K562 (cell line): ENCODE measurements around the gene NYAP1. TPM values are rescaled to one million over a fixed set of nuclear protein-coding genes. Genes with fewer than 3 reads are reported as not detected.

Experiments
- BMI1 ChIP-seq: fragments of 150-350 bp; IDR thresholded peaks from 2 replicates; pipeline ENCODE4 v1.6.1; 2014; ENCODE audit warnings: low read length
- CBFA2T2 ChIP-seq: fragments of 450-650 bp; conservative IDR thresholded peaks from 2 replicates; pipeline ENCODE4 v1.6.1; 2017; ENCODE audit warnings: mild to moderate bottlenecking
- CGGBP1 ChIP-seq: fragments of 250-450 bp; sonication (Bioruptor Pico); IDR thresholded peaks from 2 replicates; pipeline ENCODE4 v1.9.0; 2021; ENCODE audit warnings: mild to moderate bottlenecking
- CREB1 ChIP-seq, 2 experiments: sonication (generic) in 1 of 2; formaldehyde crosslinking in 1 of 2; IDR thresholded peaks; 2 replicates each; pipeline versions ENCODE4 v1.6.1 to v1.8.0; 2012 to 2022; ENCODE audit warnings: inconsistent platforms in 1 of 2, mild to moderate bottlenecking in 1 of 2, missing genetic modification reagents in 1 of 2, moderate library complexity in 1 of 2
- DMBX1 ChIP-seq: fragments of 250-450 bp; sonication (Bioruptor Pico); IDR thresholded peaks from 2 replicates; pipeline ENCODE4 v1.8.0; 2022; ENCODE audit warnings: inconsistent platforms, mild to moderate bottlenecking, moderate library complexity, borderline replicate concordance
- ETS2 ChIP-seq: IDR thresholded peaks from 2 replicates; pipeline ENCODE4 v1.6.1; 2016; ENCODE audit warnings: borderline replicate concordance, missing genetic modification characterization, mild to moderate bottlenecking, moderate library complexity, missing compliant biosample characterization; ENCODE audit not compliant: poor library complexity, severe bottlenecking
- HNRNPH1 ChIP-seq: fragments of 200-400 bp; formaldehyde crosslinking; optimal IDR thresholded peaks from 2 replicates; pipeline ENCODE3; 2017; ENCODE audit warnings: low read depth, mild to moderate bottlenecking, low read length, moderate library complexity
- HSF4 ChIP-seq: fragments of 250-450 bp; sonication (Bioruptor Pico); IDR thresholded peaks from 2 replicates; pipeline ENCODE4 v2.1.2; 2022; ENCODE audit warnings: mild to moderate bottlenecking, moderate library complexity, borderline replicate concordance
- KAT2B ChIP-seq: IDR thresholded peaks from one replicate; pipeline ENCODE4 v1.6.1; 2012; ENCODE audit warnings: low read depth, mild to moderate bottlenecking, control low read depth, inconsistent platforms, low read length, moderate library complexity
- MAFF ChIP-seq: IDR thresholded peaks from 2 replicates; pipeline ENCODE4 v1.6.1; 2012; ENCODE audit warnings: low read length, improper control_type of control experiment
- PML ChIP-seq: IDR thresholded peaks from 2 replicates; pipeline ENCODE4 v1.6.1; 2012; ENCODE audit warnings: low read length, inconsistent platforms
- PRMT5 ChIP-seq: sonication (generic); formaldehyde crosslinking; IDR thresholded peaks from 2 replicates; pipeline ENCODE4 v1.5.0; 2020; ENCODE audit warnings: missing genetic modification reagents
- PURB ChIP-seq: sonication (generic); formaldehyde crosslinking; IDR thresholded peaks from 2 replicates; pipeline ENCODE4 v1.9.0; 2021; ENCODE audit warnings: low read depth, mild to moderate bottlenecking, missing genetic modification reagents
- RBBP5 ChIP-seq: fragments of 200-600 bp; sonication (generic); IDR thresholded peaks from 2 replicates; pipeline ENCODE4 v1.6.1; 2012; ENCODE audit warnings: borderline replicate concordance, mild to moderate bottlenecking, low read length, control low read depth, inconsistent platforms; ENCODE audit not compliant: insufficient read depth, poor library complexity, severe bottlenecking
- RBM15 ChIP-seq: fragments of 200-400 bp; formaldehyde crosslinking; IDR thresholded peaks from 2 replicates; pipeline ENCODE4 v1.6.1; 2018; ENCODE audit warnings: mild to moderate bottlenecking, low read length, moderate library complexity; ENCODE audit not compliant: insufficient read depth
- RHOXF2B ChIP-seq: fragments of 250-450 bp; sonication (Bioruptor Pico); conservative IDR thresholded peaks from 2 replicates; pipeline ENCODE4 v1.5.1; 2021
- SMC3 ChIP-seq: conservative IDR thresholded peaks from 2 replicates; pipeline ENCODE4 v1.6.1; 2011; ENCODE audit warnings: low read depth, low read length, improper control_type of control experiment; ENCODE audit not compliant: insufficient read depth
- SNRNP70 ChIP-seq: fragments of 200-400 bp; formaldehyde crosslinking; optimal IDR thresholded peaks from 2 replicates; pipeline ENCODE3; 2017; ENCODE audit warnings: low read depth, low read length
- TGIF2 ChIP-seq: sonication (generic); formaldehyde crosslinking; IDR thresholded peaks from 2 replicates; pipeline ENCODE4 v1.8.1; 2022; ENCODE audit warnings: mild to moderate bottlenecking, missing genetic modification reagents, moderate library complexity
- TSHZ1 ChIP-seq: fragments of 250-450 bp; sonication (Bioruptor Pico); IDR thresholded peaks from 2 replicates; pipeline ENCODE4 v1.4.0; 2020; ENCODE audit warnings: mild to moderate bottlenecking, moderate library complexity
- ZNF3 ChIP-seq: fragments of 250-450 bp; sonication (Bioruptor Pico); IDR thresholded peaks from 2 replicates; pipeline ENCODE4 v1.5.0; 2021; ENCODE audit warnings: mild to moderate bottlenecking, moderate library complexity
- ZNF311 ChIP-seq: fragments of 250-450 bp; sonication (Bioruptor Pico); IDR thresholded peaks from 2 replicates; pipeline ENCODE4 v1.4.0; 2020; ENCODE audit warnings: mild to moderate bottlenecking, moderate library complexity
- ZNF764 ChIP-seq: fragments of 250-450 bp; sonication (Bioruptor Pico); IDR thresholded peaks from 2 replicates; pipeline ENCODE4 v1.4.0; 2020; ENCODE audit warnings: low read depth, mild to moderate bottlenecking, moderate library complexity
- polyA plus RNA-seq, 8 experiments: library from polyadenylated mRNA; depleted of rRNA in 4 of 8; stranded (reverse) in 5 of 8; unstranded in 3 of 8; fragments of >200 nt; fragmentation: Nextera tagmentation in 2 of 8; fragmentation: Illumina TruSeq in 1 of 8; extraction: Ambion mirVana in 2 of 8; extraction: Trizol in 1 of 8; gene quantifications; 2 replicates each; pipeline versions ENCODE4 v1.2.1 to v1.2.3, GENCODE V29; 2011 to 2014; ENCODE audit warnings: inconsistent platforms in 1 of 8, missing spikeins in 1 of 8
- total RNA-seq, 7 experiments: library from RNA; depleted of rRNA in 6 of 7; stranded (reverse); fragments of >200 nt in 6 of 7; fragmentation: Illumina TruSeq in 2 of 7; extraction: Trizol in 2 of 7; gene quantifications; 2 replicates each; pipeline versions ENCODE4 v1.2.1 to v1.2.3, GENCODE V29; 2011 to 2021; ENCODE audit warnings: low replicate concordance in 1 of 7

Gene NYAP1
- total and polyA plus RNA-seq, 9 of the 15 experiments (the other 6 are each of a cell fraction or from before 2014, with no cell fraction given): 0.11 to 0.88 (median 0.22) TPM; not detected in 2

GRCh38 chr7:100538654-100539435 is 55.1 kb downstream of the NYAP1 start, which contains the start of gene AGFG2 (continued):
- no peak for TF ChIP-seq TSHZ1
- no peak for TF ChIP-seq RBM15
- TF ChIP-seq CGGBP1 (CRISPR knock-in tag): peak; percentile 55; the same call in 1 of the 2 replicates
- no peak for TF ChIP-seq PURB
- no peak for TF ChIP-seq ZNF3
- TF ChIP-seq HSF4 (CRISPR knock-in tag): no peak
- no peak for TF ChIP-seq ETS2 (tag)
- peak; percentile 99 for TF ChIP-seq TGIF2 (CRISPR knock-in tag)
- TF ChIP-seq SMC3: no peak
- TF ChIP-seq ZNF764 (CRISPR knock-in tag): 0 out of 2 replicates have a peak, but pooled peaks have one; percentile 37
- no peak for TF ChIP-seq BMI1
- TF ChIP-seq KAT2B: no peak
- TF ChIP-seq CBFA2T2: no peak
- peak; percentile 61; the same call in 1 of the 2 replicates for TF ChIP-seq PML
- no peak for TF ChIP-seq SNRNP70
- TF ChIP-seq PRMT5: no peak
- no peak for TF ChIP-seq MAFF
- 0 out of 2 replicates have a peak, but pooled peaks have one; percentile 25 for TF ChIP-seq RHOXF2B (CRISPR knock-in tag)
- TF ChIP-seq RBBP5: peak; percentile 91
- peak; percentile 67; the same call in 1 of the 2 replicates for TF ChIP-seq DMBX1 (CRISPR knock-in tag)
- no peak for TF ChIP-seq ZNF311 (CRISPR knock-in tag)
- peak; percentile 89 for TF ChIP-seq CREB1 (IDR thresholded peaks at IDR 0.05)
- TF ChIP-seq CREB1 (CRISPR knock-in tag; IDR thresholded peaks at IDR 0.05): peak; percentile 88
- TF ChIP-seq HNRNPH1: no peak
